ENCODE measurements around the gene RCOR1. TPM values are rescaled to one million over a fixed set of nuclear protein-coding genes. Genes with fewer than 3 reads are reported as not detected.

RCOR1 gene
- total RNA-seq, 1 experiment from 2014 or later: 25.4 TPM

DNA sequence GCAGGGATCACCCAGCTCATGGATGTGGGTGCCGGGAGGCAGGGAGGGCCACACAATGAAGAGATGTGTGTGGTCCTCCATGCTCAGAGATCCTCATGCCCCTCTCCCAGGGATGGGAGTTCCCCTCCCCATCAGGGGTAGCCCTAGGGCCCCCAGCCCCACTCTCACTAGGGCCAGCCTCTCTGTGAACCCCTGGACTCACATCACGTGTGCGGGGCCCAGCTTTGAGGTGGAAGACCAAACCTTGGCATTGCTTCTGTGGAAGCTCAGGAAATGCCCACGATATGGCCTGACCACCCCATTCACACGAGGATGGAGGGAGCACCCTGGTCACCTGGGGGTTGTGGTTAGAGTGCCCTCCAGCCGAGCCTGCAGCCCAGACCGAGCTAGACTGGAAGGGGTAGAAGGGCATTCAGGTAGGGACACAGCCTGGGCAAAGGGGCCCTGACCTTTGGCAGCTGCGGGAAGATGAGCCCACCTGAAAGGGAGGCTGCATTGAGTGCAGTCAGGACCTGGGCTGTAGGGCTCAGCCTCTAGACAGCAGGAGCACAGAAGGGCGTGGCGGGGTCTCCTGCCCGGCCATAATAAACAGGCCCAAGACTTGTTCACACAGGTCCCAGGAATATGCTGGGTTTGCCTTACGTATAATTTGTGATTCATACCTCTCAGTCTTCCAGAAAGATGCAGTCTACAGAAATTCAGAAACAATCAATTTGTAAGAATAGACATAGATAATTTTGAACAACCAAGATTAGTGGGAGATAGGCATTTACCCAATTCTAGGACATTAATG is 34.8 kb upstream of the RCOR1 start:
- Mint-ChIP-seq H3K4me1 (0 out of 2 replicates have a peak, but pooled peaks cover 2% of the 10 kb centered on the region), H3K27me3 (ENCODE audit: low read depth) (no peaks in the 10 kb centered on the region), H3K27ac (no peak overlapping the region), H3K4me3 (no peak overlapping the region), H3K9me3 (no peaks in the 10 kb centered on the region), H3K36me3 (no peaks in the 10 kb centered on the region)
- ATAC-seq (no peak), DNase-seq (ENCODE audit: low spot score) (no peak)
- TF ChIP-seq, protein P1, sequence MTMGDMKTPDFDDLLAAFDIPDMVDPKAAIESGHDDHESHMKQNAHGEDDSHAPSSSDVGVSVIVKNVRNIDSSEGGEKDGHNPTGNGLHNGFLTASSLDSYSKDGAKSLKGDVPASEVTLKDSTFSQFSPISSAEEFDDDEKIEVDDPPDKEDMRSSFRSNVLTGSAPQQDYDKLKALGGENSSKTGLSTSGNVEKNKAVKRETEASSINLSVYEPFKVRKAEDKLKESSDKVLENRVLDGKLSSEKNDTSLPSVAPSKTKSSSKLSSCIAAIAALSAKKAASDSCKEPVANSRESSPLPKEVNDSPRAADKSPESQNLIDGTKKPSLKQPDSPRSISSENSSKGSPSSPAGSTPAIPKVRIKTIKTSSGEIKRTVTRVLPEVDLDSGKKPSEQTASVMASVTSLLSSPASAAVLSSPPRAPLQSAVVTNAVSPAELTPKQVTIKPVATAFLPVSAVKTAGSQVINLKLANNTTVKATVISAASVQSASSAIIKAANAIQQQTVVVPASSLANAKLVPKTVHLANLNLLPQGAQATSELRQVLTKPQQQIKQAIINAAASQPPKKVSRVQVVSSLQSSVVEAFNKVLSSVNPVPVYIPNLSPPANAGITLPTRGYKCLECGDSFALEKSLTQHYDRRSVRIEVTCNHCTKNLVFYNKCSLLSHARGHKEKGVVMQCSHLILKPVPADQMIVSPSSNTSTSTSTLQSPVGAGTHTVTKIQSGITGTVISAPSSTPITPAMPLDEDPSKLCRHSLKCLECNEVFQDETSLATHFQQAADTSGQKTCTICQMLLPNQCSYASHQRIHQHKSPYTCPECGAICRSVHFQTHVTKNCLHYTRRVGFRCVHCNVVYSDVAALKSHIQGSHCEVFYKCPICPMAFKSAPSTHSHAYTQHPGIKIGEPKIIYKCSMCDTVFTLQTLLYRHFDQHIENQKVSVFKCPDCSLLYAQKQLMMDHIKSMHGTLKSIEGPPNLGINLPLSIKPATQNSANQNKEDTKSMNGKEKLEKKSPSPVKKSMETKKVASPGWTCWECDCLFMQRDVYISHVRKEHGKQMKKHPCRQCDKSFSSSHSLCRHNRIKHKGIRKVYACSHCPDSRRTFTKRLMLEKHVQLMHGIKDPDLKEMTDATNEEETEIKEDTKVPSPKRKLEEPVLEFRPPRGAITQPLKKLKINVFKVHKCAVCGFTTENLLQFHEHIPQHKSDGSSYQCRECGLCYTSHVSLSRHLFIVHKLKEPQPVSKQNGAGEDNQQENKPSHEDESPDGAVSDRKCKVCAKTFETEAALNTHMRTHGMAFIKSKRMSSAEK (CRISPR knock-in tag; IDR thresholded peaks at IDR 0.05; ENCODE audit: borderline replicate concordance): no peak
- TF ChIP-seq, protein P2, sequence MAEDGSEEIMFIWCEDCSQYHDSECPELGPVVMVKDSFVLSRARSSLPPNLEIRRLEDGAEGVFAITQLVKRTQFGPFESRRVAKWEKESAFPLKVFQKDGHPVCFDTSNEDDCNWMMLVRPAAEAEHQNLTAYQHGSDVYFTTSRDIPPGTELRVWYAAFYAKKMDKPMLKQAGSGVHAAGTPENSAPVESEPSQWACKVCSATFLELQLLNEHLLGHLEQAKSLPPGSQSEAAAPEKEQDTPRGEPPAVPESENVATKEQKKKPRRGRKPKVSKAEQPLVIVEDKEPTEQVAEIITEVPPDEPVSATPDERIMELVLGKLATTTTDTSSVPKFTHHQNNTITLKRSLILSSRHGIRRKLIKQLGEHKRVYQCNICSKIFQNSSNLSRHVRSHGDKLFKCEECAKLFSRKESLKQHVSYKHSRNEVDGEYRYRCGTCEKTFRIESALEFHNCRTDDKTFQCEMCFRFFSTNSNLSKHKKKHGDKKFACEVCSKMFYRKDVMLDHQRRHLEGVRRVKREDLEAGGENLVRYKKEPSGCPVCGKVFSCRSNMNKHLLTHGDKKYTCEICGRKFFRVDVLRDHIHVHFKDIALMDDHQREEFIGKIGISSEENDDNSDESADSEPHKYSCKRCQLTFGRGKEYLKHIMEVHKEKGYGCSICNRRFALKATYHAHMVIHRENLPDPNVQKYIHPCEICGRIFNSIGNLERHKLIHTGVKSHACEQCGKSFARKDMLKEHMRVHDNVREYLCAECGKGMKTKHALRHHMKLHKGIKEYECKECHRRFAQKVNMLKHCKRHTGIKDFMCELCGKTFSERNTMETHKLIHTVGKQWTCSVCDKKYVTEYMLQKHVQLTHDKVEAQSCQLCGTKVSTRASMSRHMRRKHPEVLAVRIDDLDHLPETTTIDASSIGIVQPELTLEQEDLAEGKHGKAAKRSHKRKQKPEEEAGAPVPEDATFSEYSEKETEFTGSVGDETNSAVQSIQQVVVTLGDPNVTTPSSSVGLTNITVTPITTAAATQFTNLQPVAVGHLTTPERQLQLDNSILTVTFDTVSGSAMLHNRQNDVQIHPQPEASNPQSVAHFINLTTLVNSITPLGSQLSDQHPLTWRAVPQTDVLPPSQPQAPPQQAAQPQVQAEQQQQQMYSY (CRISPR knock-in tag; IDR thresholded peaks at IDR 0.05): no peak
- TF ChIP-seq, protein P3, sequence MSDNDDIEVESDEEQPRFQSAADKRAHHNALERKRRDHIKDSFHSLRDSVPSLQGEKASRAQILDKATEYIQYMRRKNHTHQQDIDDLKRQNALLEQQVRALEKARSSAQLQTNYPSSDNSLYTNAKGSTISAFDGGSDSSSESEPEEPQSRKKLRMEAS (CRISPR knock-in tag; IDR thresholded peaks at IDR 0.05): no peak
- TF ChIP-seq ZNF671 (CRISPR knock-in tag; IDR thresholded peaks at IDR 0.05) (no peak), ZNF121 (CRISPR knock-in tag; IDR thresholded peaks at IDR 0.05) (no peak), FOXP1 (CRISPR knock-in tag; IDR thresholded peaks at IDR 0.05; ENCODE audit: borderline replicate concordance) (no peak), ZNF232 (CRISPR knock-in tag; IDR thresholded peaks at IDR 0.05) (no peak), ZNF317 (CRISPR knock-in tag; IDR thresholded peaks at IDR 0.05; ENCODE audit: borderline replicate concordance, low read depth) (no peak), MXD4 (CRISPR knock-in tag; IDR thresholded peaks at IDR 0.05; ENCODE audit: borderline replicate concordance) (no peak), GABPB1 (CRISPR knock-in tag; IDR thresholded peaks at IDR 0.05) (no peak), ATF1 (CRISPR knock-in tag; IDR thresholded peaks at IDR 0.05) (no peak), ZNF423 (CRISPR knock-in tag; IDR thresholded peaks at IDR 0.05) (no peak), ZNF416 (CRISPR knock-in tag; IDR thresholded peaks at IDR 0.05) (no peak)
- TF ChIP-seq, protein P4, sequence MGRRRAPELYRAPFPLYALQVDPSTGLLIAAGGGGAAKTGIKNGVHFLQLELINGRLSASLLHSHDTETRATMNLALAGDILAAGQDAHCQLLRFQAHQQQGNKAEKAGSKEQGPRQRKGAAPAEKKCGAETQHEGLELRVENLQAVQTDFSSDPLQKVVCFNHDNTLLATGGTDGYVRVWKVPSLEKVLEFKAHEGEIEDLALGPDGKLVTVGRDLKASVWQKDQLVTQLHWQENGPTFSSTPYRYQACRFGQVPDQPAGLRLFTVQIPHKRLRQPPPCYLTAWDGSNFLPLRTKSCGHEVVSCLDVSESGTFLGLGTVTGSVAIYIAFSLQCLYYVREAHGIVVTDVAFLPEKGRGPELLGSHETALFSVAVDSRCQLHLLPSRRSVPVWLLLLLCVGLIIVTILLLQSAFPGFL (CRISPR knock-in tag; IDR thresholded peaks at IDR 0.05; ENCODE audit: borderline replicate concordance): no peak
- TF ChIP-seq, protein P5, sequence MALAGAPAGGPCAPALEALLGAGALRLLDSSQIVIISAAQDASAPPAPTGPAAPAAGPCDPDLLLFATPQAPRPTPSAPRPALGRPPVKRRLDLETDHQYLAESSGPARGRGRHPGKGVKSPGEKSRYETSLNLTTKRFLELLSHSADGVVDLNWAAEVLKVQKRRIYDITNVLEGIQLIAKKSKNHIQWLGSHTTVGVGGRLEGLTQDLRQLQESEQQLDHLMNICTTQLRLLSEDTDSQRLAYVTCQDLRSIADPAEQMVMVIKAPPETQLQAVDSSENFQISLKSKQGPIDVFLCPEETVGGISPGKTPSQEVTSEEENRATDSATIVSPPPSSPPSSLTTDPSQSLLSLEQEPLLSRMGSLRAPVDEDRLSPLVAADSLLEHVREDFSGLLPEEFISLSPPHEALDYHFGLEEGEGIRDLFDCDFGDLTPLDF (CRISPR knock-in tag; IDR thresholded peaks at IDR 0.05): no peak
- TF ChIP-seq, protein P6, sequence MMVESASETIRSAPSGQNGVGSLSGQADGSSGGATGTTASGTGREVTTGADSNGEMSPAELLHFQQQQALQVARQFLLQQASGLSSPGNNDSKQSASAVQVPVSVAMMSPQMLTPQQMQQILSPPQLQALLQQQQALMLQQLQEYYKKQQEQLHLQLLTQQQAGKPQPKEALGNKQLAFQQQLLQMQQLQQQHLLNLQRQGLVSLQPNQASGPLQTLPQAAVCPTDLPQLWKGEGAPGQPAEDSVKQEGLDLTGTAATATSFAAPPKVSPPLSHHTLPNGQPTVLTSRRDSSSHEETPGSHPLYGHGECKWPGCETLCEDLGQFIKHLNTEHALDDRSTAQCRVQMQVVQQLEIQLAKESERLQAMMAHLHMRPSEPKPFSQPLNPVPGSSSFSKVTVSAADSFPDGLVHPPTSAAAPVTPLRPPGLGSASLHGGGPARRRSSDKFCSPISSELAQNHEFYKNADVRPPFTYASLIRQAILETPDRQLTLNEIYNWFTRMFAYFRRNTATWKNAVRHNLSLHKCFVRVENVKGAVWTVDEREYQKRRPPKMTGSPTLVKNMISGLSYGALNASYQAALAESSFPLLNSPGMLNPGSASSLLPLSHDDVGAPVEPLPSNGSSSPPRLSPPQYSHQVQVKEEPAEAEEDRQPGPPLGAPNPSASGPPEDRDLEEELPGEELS (CRISPR knock-in tag; IDR thresholded peaks at IDR 0.05): no peak
- TF ChIP-seq, protein P7, sequence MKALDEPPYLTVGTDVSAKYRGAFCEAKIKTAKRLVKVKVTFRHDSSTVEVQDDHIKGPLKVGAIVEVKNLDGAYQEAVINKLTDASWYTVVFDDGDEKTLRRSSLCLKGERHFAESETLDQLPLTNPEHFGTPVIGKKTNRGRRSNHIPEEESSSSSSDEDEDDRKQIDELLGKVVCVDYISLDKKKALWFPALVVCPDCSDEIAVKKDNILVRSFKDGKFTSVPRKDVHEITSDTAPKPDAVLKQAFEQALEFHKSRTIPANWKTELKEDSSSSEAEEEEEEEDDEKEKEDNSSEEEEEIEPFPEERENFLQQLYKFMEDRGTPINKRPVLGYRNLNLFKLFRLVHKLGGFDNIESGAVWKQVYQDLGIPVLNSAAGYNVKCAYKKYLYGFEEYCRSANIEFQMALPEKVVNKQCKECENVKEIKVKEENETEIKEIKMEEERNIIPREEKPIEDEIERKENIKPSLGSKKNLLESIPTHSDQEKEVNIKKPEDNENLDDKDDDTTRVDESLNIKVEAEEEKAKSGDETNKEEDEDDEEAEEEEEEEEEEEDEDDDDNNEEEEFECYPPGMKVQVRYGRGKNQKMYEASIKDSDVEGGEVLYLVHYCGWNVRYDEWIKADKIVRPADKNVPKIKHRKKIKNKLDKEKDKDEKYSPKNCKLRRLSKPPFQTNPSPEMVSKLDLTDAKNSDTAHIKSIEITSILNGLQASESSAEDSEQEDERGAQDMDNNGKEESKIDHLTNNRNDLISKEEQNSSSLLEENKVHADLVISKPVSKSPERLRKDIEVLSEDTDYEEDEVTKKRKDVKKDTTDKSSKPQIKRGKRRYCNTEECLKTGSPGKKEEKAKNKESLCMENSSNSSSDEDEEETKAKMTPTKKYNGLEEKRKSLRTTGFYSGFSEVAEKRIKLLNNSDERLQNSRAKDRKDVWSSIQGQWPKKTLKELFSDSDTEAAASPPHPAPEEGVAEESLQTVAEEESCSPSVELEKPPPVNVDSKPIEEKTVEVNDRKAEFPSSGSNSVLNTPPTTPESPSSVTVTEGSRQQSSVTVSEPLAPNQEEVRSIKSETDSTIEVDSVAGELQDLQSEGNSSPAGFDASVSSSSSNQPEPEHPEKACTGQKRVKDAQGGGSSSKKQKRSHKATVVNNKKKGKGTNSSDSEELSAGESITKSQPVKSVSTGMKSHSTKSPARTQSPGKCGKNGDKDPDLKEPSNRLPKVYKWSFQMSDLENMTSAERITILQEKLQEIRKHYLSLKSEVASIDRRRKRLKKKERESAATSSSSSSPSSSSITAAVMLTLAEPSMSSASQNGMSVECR (CRISPR knock-in tag; IDR thresholded peaks at IDR 0.05; ENCODE audit: borderline replicate concordance): no peak
- TF ChIP-seq, protein P8, sequence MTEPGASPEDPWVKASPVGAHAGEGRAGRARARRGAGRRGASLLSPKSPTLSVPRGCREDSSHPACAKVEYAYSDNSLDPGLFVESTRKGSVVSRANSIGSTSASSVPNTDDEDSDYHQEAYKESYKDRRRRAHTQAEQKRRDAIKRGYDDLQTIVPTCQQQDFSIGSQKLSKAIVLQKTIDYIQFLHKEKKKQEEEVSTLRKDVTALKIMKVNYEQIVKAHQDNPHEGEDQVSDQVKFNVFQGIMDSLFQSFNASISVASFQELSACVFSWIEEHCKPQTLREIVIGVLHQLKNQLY (CRISPR knock-in tag; IDR thresholded peaks at IDR 0.05): no peak
- POLR2A ChIA-PET: no interaction called here
- CTCF ChIA-PET: no interaction called here
